Measurements from ENCODE around the gene SAFB2. TPM values are rescaled to one million over a fixed set of nuclear protein-coding genes. Genes with fewer than 3 reads are reported as not detected.

Gene SAFB2
- total and polyA plus RNA-seq, 8 donors: 35.0 to 112 (median 44.2) TPM

GRCh38 chr19:5541456-5541855 is 81.1 kb downstream of the SAFB2 start:
- TF ChIP-seq CTCF (IDR thresholded peaks at IDR 0.05): no peak
- Histone ChIP-seq H3K9me3 (no peaks in the 10 kb centered on the region), H3K36me3 (no peaks in the 10 kb centered on the region), H3K4me3 (no peak overlapping the region), H3K4me1 (no peaks in the 10 kb centered on the region), H3K27me3 (no peaks in the 10 kb centered on the region), H3K27ac (no peak overlapping the region)
- DNase-seq: no peak
- no peak for ATAC-seq
- intact Hi-C loops (cut with DNase I): no loop called here
- 75 to 76% methylated on average over 7 of the region's 7 CpGs for WGBS, 2 donors
- FAIRE-seq: no peak

- Histone ChIP-seq H3K9me3 (no peaks in the 10 kb centered on the region), H3K36me3 (no peaks in the 10 kb centered on the region), H3K27ac (no peak overlapping the region), H3K4me3 (no peak overlapping the region), H3K4me1 (no peaks in the 10 kb centered on the region), H3K27me3 (no peaks in the 10 kb centered on the region)
- WGBS, 2 donors: 84 to 93% methylated on average over 10 of the region's 10 CpGs
- ATAC-seq: no peak
- intact Hi-C loops (cut with DNase I): no loop called here
- no peak for FAIRE-seq
- TF ChIP-seq CTCF (IDR thresholded peaks at IDR 0.05): no peak
- no peak for DNase-seq
Measured at GRCh38 chr19:5540208-5540607, 82.4 kb downstream of the SAFB2 start.

GRCh38 chr19:5537870-5538269 is 84.7 kb downstream of the SAFB2 start:
- intact Hi-C loops (cut with DNase I): no loop called here
- no peaks in the 10 kb centered on the region for H3K4me1 ChIP-seq
- no peak overlapping the region for H3K4me3 ChIP-seq
- no peak for TF ChIP-seq CTCF (IDR thresholded peaks at IDR 0.05)
- WGBS, 2 donors: 88 to 93% methylated on average over 12 of the region's 12 CpGs
- H3K27ac ChIP-seq: no peak overlapping the region
- no peaks in the 10 kb centered on the region for H3K27me3 ChIP-seq
- FAIRE-seq: no peak
- no peaks in the 10 kb centered on the region for H3K36me3 ChIP-seq
- ATAC-seq: no peak
- no peaks in the 10 kb centered on the region for H3K9me3 ChIP-seq
- no peak for DNase-seq

Other genes starting within 250 kb of the SAFB2 start
- not detected for gene ZNRF4, start 167.4 kb downstream of the SAFB2 start, total RNA-seq
- not detected for gene ZNRF4, start 167.4 kb downstream of the SAFB2 start, polyA plus RNA-seq
- under 1 TPM in 5 of 6 donors, not detected in 1; 0.09 to 0.22 (median 0.19) TPM for gene TINCR, start 54.8 kb downstream of the SAFB2 start, total RNA-seq
- gene TINCR, start 54.8 kb downstream of the SAFB2 start, polyA plus RNA-seq: under 1 TPM; 0.27 to 0.85 TPM
- gene SAFB, start 307 bp upstream of the SAFB2 start, total RNA-seq: 10 to 100 TPM; 28.9 to 52.8 (median 41.1) TPM
- 10 to 100 TPM; 63.5 to 84.3 TPM for gene SAFB, start 307 bp upstream of the SAFB2 start, polyA plus RNA-seq
- 10 to 100 TPM; 14.0 to 25.9 (median 23.5) TPM for gene MICOS13, start 57.7 kb upstream of the SAFB2 start, total RNA-seq
- 10 to 100 TPM; 59.3 to 77.5 TPM for gene MICOS13, start 57.7 kb upstream of the SAFB2 start, polyA plus RNA-seq
- gene HSD11B1L, start 58.3 kb upstream of the SAFB2 start, total RNA-seq: 1 to 10 TPM; 2.1 to 5.5 (median 3.5) TPM
- 10 to 100 TPM; 12.9 to 16.9 TPM for gene HSD11B1L, start 58.3 kb upstream of the SAFB2 start, polyA plus RNA-seq
- gene RPL36, start 67.5 kb upstream of the SAFB2 start, total RNA-seq: 100 to 1,000 TPM; 524 to 926 (median 654) TPM
- gene RPL36, start 67.5 kb upstream of the SAFB2 start, polyA plus RNA-seq: 1,000 to 10,000 TPM in 1 of 2 donors, 100 to 1,000 TPM in 1; 951 to 1,510 TPM
- 10 to 100 TPM; 23.3 to 56.7 (median 33.1) TPM for gene LONP1, start 97.4 kb upstream of the SAFB2 start, total RNA-seq
- gene LONP1, start 97.4 kb upstream of the SAFB2 start, polyA plus RNA-seq: 10 to 100 TPM; 42.5 to 63.9 TPM
- not detected for gene CATSPERD, start 97.9 kb upstream of the SAFB2 start, total RNA-seq
- gene CATSPERD, start 97.9 kb upstream of the SAFB2 start, polyA plus RNA-seq: not detected
- 1 to 10 TPM in 5 of 6 donors, under 1 TPM in 1; 0.61 to 3.1 (median 1.5) TPM for gene PRR22, start 162.0 kb upstream of the SAFB2 start, total RNA-seq
- gene PRR22, start 162.0 kb upstream of the SAFB2 start, polyA plus RNA-seq: 10 to 100 TPM; 18.7 to 25.9 TPM
- 10 to 100 TPM; 14.8 to 29.2 (median 20.2) TPM for gene DUS3L, start 168.4 kb upstream of the SAFB2 start, total RNA-seq
- gene DUS3L, start 168.4 kb upstream of the SAFB2 start, polyA plus RNA-seq: 10 to 100 TPM; 61.2 to 66.6 TPM
- gene NRTN, start 182.3 kb upstream of the SAFB2 start, total RNA-seq: 10 to 100 TPM in 4 of 6 donors, 1 to 10 TPM in 2; 5.0 to 15.2 (median 11.5) TPM
- gene NRTN, start 182.3 kb upstream of the SAFB2 start, polyA plus RNA-seq: 1 to 10 TPM; 5.0 to 8.5 TPM
- gene FUT6, start 216.9 kb upstream of the SAFB2 start, total RNA-seq: 1 to 10 TPM; 1.9 to 8.7 (median 2.8) TPM
- gene FUT6, start 216.9 kb upstream of the SAFB2 start, polyA plus RNA-seq: 1 to 10 TPM; 2.9 to 4.0 TPM
- 10 to 100 TPM in 2 of 6 donors, 1 to 10 TPM in 4; 3.3 to 13.9 (median 5.7) TPM for gene FUT3, start 228.7 kb upstream of the SAFB2 start, total RNA-seq
- 10 to 100 TPM in 1 of 2 donors, 1 to 10 TPM in 1; 9.7 to 12.0 TPM for gene FUT3, start 228.7 kb upstream of the SAFB2 start, polyA plus RNA-seq
- not detected for gene FUT5, start 247.8 kb upstream of the SAFB2 start, total RNA-seq
- gene FUT5, start 247.8 kb upstream of the SAFB2 start, polyA plus RNA-seq: not detected

Measured in pancreas (tissue), 10 donors.